ENCODE results near the gene NTSR2.

GRCh38 chr2:11642972-11643371, 27.0 kb downstream of the NTSR2 start:
- TF ChIP-seq CTCF (IDR thresholded peaks at IDR 0.05) (no peak), POLR2A (IDR thresholded peaks at IDR 0.05) (no peak)

Data from tibial nerve (tissue), 3 donors.